ENCODE data around the gene SLC37A1. TPM values are rescaled to one million over a fixed set of nuclear protein-coding genes. Genes with fewer than 3 reads are reported as not detected.

Gene SLC37A1
- total and polyA plus RNA-seq, 12 donors: 1.8 to 13.2 (median 5.5) TPM

DNA sequence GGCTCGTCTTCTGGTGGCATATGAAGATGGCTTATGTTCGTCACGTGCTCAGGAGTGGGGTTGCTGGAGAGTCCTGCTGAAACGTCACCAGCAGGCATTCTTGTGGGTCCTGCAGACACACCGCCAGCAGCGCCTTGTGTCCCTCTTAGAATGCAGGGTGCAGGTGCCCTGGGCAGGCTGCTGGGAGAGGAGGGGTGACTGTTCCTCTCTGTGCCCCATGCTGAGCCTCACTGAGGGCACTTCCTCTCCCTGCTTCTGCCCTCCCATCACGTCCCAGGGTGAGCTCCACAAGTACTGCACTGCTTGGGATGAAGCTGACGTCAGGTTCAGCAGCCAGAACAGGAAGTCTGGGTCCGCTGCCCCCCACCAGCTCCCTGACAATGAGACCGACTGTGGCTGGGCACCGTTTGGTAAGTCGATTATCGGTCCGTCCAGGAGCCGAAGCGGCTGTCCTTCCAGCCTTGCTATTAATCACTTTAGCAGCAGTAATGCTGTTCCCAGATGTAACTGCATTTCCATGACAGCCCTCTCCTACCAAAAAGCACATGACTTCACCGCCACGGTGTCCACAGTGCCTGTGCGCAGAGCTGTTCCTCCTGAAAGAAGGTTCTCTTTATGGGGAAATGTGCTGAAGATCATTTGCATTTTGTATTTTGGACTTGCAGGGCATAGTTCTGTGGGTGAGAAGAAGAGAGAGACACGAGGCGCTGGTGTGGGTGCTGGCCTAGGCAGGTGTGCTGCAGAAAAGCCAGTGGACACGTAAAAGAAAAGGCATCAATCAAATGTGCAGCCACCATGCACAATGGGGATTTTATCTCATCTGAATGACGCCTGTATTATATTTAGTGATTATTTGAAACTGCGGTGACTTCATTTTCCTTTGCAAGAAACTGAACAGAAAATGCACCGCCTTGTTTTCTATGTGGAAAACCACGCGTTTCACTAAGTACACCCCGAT, 21.0 kb downstream of the SLC37A1 start:
- H3K36me3 ChIP-seq: peaks cover 0 to 47% (median 0%) of the 10 kb centered on the region in 9 donors
- 68 to 69% methylated on average over 28 of the region's 28 CpGs for WGBS, 2 donors
- H3K27ac ChIP-seq: peak overlapping the region in 4 of 10 donors; percentile 7 to 72 (median 12)
- intact Hi-C loops (cut with DNase I): no loop called here
- peaks cover 0 to 35% (median 13%) of the 10 kb centered on the region in 9 donors for H3K4me1 ChIP-seq
- ATAC-seq (peak in 7 of 8 donors; percentile 23 to 62 (median 36)), DNase-seq (no peak)
- peak overlapping the region in 3 of 10 donors; percentile 2 to 29 (median 7) for H3K4me3 ChIP-seq
- no peaks in the 10 kb centered on the region for H3K27me3 ChIP-seq
- H3K9me3 ChIP-seq: no peaks in the 10 kb centered on the region
- TF ChIP-seq, protein P1, sequence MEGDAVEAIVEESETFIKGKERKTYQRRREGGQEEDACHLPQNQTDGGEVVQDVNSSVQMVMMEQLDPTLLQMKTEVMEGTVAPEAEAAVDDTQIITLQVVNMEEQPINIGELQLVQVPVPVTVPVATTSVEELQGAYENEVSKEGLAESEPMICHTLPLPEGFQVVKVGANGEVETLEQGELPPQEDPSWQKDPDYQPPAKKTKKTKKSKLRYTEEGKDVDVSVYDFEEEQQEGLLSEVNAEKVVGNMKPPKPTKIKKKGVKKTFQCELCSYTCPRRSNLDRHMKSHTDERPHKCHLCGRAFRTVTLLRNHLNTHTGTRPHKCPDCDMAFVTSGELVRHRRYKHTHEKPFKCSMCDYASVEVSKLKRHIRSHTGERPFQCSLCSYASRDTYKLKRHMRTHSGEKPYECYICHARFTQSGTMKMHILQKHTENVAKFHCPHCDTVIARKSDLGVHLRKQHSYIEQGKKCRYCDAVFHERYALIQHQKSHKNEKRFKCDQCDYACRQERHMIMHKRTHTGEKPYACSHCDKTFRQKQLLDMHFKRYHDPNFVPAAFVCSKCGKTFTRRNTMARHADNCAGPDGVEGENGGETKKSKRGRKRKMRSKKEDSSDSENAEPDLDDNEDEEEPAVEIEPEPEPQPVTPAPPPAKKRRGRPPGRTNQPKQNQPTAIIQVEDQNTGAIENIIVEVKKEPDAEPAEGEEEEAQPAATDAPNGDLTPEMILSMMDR (IDR thresholded peaks at IDR 0.05): no peak

DNA sequence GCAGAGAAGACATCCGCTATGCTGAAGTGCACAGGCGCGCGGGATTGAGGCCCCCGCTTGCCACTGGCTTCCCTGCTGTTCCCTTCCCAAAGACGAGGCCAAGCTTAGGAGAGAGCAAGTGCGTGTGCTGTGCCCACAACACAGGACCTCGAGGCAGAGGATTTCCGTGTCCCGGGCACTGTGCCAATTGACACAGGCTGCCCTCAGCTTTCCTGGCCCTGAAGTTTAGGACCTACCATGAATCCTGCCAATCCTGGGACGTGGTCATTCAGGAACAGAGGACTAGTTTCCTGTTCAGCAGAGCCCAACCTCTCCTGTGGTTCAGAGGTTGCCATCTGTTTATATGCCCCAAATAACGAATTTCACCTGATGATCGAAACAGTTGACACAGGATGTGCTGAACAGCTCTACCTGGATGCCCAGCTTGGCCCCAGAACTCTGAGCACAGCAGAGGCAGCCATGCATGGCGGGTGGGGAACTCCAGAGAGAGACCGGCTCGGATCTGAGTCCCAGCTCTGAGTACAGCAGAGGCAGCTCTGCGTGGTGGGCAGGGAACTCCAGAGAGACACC, 22.0 kb downstream of the SLC37A1 start:
- Histone ChIP-seq H3K27me3 (no peaks in the 10 kb centered on the region), H3K27ac (peak overlapping the region in 2 of 10 donors; percentile 10 to 15), H3K9me3 (no peaks in the 10 kb centered on the region), H3K36me3 (peaks cover 0 to 51% (median 0%) of the 10 kb centered on the region in 9 donors), H3K4me1 (peaks cover 0 to 35% (median 13%) of the 10 kb centered on the region in 9 donors), H3K4me3 (no peak overlapping the region)
- WGBS, 2 donors: 77 to 82% methylated on average over 17 of the region's 17 CpGs
- no peak for ATAC-seq
- DNase-seq: no peak
- intact Hi-C loops (cut with DNase I): no loop called here
- TF ChIP-seq, protein P1 (IDR thresholded peaks at IDR 0.05): no peak

DNA sequence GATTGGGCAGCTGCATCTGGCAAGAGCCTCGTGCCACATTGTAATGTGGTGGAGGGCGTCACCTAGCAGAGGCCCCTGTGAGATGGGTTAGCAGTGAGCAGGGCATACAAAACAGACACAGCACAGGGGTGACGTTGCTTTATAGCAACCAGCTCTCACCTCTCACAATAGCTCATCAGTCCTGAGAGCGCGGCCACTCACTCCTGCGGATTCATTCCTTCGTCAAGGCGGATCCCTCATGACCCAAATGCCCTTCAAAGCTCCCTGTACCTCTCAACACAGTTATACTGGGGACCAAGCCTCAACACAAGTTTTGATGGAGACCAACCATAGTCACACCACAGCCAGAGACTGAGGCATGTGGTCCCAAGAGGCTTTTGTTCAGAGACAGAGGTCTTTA, 22.9 kb downstream of the SLC37A1 start:
- intact Hi-C loops (cut with DNase I): no loop called here
- Histone ChIP-seq H3K4me3 (no peak overlapping the region), H3K4me1 (peaks cover 0 to 35% (median 13%) of the 10 kb centered on the region in 9 donors), H3K9me3 (no peaks in the 10 kb centered on the region), H3K36me3 (peaks cover 0 to 59% (median 0%) of the 10 kb centered on the region in 9 donors), H3K27me3 (no peaks in the 10 kb centered on the region), H3K27ac (no peak overlapping the region)
- TF ChIP-seq, protein P1 (IDR thresholded peaks at IDR 0.05): no peak
- 89 to 97% methylated on average over 8 of the region's 8 CpGs for WGBS, 2 donors
- DNase-seq: no peak
- ATAC-seq: no peak

DNA sequence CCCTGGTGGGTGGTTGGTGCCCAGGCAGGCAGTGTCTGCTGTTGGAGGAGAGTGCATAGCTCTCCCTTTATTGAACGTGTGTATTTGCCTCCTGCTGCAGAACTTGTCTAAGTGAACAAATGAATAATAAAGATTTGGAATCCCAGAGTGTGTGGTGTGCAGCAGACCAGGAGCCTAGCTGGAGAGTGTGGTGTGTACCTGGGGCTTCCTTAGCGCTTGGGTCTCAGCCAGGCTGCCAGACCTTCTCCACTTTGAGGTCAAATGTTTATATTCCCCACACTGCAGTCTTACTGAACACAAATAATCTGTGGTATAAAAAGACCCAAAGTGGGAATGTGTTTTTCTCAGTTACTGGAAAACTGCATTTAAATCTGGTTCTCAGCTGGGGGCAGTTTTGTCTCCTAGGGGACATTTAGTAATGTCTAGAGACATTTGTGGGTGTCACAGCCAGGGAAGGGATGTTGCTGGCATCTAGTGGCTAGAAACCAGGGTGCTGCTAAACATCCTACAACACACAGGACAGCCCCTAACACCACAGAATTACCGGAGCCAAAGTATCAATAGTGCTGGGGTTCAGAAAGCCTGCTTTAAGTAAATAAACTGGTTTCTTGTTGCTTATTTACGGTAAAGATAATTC, 23.6 kb downstream of the SLC37A1 start:
- H3K36me3 ChIP-seq: peaks cover 0 to 65% (median 0%) of the 10 kb centered on the region in 9 donors
- H3K4me3 ChIP-seq: no peak overlapping the region
- H3K27ac ChIP-seq: no peak overlapping the region
- H3K27me3 ChIP-seq: no peaks in the 10 kb centered on the region
- H3K4me1 ChIP-seq: peaks cover 0 to 33% (median 12%) of the 10 kb centered on the region in 9 donors
- WGBS, 2 donors: 87 to 91% methylated on average over 4 of the region's 4 CpGs
- no peak for DNase-seq
- TF ChIP-seq, protein P1 (IDR thresholded peaks at IDR 0.05): peak in 5 of 9 donors; percentile 22 to 39 (median 33)
- no peak for ATAC-seq
- intact Hi-C loops (cut with DNase I): no loop called here
- no peaks in the 10 kb centered on the region for H3K9me3 ChIP-seq
